Measurements from ENCODE around the gene SYMPK.
"Not testable (repeated sequence)": the region's sequence is repeated elsewhere in the genome, so short reads cannot be mapped to it uniquely, and the experiment has no call there.

Gene SYMPK

DNA sequence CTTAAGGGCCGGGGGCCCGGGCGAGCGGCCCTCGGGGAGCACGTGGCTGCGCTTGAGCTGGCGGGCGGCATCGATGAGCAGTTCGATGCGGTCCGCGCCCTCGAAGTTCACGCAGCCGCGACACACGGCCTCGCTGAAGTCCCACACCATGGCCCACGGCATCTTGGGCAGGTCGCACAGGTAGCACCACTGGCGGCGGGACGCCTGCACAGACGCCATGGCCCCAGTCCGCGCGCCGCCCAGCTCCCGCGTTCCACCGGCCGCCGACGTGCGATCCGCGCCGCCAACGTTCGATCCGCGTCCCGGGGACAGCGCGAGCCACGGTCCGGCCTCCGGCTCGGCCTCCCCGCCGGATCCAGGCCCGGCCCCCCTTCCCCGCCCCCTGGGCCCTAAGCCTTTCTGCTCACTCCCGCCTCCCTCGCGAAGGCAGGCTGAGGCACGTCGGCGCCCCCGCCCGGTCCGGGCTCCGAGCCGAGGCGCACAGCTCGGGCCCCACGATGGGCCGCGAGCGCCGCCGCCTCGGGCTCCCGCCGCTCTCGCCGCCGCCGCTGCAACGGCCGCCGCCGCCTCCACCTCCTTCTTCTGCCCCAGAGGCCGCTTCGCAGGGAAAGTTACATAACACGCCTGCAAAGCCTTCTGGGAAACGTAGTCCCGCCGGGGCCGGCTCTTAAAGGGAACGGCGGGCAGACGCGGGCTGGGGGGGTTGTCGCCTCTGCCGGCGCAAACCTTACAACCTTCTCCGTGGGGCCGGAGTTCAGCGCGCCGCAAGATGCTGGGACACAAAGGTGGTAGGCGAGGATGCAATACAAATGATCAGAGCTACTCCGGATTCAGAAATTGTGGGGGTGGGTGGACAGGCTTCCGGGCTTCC, 22.8 kb upstream of the SYMPK start, which contains the start of gene IRF2BP1:
TSS of gene IRF2BP1 (minus strand) at position 586 of the 871 bp plus-strand sequence. CDS start at position 219, 367 bp downstream.
- peak; percentile 72 to 73 for DNase-seq (ENCODE audit: low read depth in 2 of 2, low spot score in 1 of 2)

DNA sequence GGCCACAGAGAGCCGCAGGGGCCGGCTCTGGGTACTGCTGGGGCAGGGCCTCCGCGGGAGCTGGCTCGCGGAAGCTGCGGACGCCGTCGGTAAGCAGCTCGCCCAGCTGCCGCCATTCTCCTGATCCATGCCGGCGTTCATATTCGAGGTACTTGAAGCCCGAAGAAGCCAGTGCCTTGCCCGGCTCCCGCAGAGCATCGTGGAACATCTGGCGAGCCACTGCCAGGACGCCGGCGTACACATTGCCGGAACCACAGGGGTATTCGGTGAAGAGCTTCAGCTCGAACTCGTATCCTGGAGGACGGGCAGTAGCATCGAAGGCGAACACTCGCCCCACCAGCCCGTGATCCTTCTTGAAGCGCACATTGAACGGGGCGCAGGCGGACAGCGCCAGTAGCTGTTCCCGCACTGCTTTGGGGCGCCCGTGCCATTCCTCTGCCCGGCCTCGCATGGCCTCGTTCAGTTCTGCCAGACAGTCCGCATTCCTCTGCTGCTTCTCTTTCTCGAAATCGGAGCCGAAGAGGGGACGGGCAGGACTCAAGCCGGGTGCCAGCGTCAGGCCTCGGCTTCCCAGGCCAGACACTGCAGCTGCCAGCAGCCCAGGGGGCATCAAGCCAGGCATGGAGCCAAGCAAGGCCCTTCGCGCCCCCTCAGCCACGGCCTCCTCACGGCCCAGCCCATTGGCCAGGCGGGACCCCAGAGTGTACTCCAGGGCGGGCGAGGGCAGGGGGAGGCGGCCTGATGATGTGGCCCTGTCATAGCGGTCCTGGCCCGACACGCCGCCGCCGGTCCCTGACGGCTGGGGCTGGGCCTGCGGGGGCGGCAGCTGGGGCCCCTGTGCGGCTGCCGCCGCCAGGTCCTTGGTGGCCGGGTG, 22.0 kb upstream of the SYMPK start:
- DNase-seq (ENCODE audit: low read depth in 2 of 2, low spot score in 1 of 2): no peak

DNA sequence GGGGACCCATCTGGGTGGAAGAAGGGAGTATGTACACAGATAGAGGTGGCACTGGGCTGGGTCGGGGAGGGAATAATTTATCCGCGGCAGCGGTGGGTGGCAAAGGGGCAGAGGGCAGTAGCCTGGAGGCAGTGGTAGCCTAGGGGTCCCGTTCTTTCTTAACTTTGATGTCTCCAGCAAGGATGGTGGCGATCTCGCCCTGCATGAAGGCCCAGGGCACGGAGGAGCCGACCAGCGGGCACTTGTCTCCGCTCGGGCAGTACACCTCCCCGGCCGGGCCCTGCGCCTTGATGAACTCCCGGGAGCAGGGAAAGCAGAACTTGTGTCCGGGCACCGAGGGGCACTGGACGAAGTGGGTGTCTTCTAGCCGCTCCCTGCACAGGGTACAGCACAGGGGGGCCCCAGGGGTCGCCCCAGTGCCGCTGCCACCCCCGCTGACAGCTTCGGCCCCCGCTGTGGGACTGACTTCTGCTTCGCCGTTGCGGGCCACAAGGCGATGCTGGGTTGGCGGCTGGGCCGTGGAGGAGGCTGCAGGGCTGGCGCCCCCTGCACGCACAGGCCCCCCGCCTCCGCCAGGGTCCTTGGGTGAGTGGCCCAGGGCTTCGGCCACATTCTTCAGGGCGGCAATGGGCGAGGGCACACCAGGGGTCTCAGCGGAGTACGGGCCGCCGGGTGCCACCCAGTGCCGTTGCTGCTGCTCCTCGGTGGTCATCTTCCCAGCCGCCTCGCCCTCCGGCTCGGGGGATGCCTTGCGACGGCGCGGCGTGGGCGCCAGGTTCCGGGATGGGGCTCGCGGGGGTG, 21.1 kb upstream of the SYMPK start:
- no peak for DNase-seq (ENCODE audit: low read depth in 2 of 2, low spot score in 1 of 2)

DNA sequence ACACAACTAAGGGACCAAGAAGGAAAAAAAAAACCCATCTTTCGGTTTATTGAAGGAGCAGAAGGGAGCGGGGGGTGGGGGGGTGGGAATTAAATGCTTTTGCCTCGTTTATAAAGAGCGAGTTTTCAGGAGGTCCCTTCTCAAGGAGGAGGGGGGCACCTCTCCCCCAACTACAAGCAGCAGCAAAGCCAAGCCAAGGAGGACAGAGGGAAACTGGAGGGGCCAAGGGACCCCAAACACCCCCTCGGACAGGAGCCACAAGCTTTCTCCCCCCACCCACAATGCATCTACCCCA, 20.6 kb upstream of the SYMPK start:
- no peak for DNase-seq (ENCODE audit: low read depth in 2 of 2, low spot score in 1 of 2)

DNA sequence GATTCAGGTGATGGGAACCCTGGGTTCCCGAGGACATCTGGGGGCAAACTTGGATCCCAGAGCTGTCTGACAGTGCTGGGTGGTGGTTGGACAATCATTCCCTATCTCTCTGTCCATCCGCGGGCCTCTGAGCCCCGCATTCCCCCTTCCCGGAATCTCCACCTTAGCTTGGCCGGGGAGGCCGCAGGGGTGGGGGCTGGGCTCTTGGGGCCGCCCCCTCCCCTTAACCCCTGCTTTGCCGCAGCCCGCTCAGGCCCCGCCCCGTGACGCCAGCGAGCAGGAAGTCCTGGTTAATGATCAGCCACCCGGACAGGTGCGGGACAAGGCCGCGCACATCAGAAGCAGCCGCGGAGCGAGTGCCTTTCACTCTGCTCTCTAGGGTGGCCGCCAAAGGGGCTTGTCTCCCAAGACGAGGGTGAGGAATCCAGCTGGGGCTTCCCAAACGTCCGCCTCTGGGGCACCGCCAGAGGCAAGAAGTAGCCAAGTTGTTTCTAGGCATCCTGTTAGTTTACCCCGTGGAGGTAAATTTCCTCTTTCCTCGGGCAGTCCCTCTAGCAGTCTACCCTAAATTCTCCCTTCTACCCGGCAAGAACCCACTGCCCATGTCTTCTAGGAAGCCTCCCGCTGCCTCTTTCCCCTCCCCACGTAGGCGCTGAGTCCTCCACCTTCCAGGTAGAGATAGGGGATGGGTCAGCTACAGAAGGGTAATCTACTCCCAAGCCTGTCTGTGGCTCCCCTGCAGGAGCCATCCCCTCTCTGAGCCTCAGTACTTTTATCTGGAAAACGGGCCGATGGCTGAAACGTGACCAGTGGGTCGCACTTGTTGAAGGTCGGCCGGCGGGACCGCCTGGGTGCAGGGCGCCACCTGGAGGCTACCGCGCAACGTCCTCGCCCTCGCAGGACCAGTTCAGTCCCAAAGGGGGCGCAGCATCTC, 20.0 kb upstream of the SYMPK start:
- peak; percentile 55 to 60 for DNase-seq (ENCODE audit: low read depth in 2 of 2, low spot score in 1 of 2)

DNA sequence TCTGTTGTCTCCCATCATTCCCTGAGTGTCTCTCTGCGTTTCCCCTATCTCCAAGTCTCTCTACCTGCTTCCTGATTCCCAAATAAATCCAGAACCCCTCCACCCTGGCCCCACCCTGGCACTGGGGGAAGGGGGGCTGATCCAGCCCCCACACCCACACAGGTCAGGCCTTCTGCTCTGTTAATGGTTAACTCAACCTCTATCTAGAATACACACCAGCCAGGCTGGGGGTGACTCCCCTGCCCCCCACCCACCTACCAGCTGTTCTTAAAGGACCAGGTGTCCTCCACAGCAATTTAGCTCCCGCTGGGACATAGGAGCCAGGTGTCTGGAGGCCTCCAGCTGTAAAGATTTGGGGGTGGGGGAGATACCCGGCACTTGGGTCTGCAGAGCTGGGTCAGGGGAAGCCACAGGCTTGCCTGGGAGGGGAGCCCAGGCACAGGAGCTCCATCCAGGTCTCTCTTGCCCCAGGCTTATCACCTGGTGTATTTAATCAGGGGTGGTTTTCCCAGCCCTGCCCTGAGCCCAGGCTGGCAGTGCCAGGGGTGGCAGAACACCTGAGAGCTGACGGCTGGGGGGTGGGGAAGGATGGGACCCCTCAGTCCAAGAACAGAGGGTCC, 19.1 kb upstream of the SYMPK start:
- DNase-seq (ENCODE audit: low read depth in 2 of 2, low spot score in 1 of 2): no peak

DNA sequence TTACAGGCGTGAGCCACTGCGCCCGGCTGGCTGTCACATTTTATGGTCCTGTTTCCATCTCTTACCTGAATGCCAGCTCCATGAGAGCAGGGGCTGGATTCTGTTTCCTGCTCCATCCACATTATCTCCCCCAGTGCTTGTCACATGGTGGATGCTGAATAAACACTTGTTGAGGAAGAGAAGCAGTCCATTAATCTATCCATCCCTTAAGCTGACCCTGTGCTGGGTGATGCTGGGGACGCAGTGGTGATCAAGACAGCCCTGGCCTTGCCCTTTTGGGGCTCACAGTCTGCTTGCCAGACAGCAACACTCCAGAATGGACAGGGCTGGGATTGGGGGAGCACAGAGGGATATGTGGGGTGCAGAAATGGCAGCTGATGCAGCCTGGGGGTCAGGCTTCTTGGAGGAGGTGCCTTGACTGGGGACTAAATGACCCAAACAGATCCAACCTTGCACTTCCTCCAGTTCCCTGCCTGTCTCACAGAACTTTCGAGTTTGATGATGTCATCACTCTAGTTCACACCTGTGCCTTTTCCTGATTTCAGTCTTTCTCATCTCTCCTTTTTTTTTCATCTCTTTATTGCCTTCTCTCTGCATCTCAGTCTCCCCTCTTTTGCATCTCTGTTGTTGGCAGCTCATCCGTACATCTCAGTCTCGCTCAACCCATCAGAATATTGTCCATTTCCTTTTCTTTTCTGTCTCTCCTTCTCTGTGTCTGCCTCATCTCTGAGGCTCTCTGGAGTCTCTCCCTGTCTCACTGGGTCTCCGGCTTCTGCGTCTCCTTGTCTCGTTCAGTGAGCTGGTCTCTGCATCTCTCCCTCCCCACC, 18.3 kb upstream of the SYMPK start:
- DNase-seq (ENCODE audit: low read depth in 2 of 2, low spot score in 1 of 2): no peak

DNA sequence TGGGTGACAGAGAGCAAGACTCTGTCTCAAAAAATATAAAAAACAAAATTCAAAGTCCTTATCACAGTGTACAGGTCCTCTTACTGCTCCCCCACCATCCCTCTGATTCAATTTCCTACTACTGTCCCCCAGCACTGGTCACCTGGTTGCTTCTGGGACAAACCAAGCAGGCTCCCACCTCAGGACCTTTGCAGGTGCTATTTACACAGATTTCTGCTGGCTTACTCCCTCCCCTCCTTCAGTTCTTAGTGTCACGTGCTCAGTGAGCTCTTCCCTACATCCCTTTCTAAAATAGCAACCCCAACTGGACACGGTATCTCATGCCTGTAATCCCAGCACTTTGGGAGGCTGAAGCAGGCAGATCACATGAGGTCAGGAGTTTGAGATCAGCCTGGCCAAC, 17.0 kb upstream of the SYMPK start:
- no peak for DNase-seq (ENCODE audit: low read depth in 2 of 2, low spot score in 1 of 2)

DNA sequence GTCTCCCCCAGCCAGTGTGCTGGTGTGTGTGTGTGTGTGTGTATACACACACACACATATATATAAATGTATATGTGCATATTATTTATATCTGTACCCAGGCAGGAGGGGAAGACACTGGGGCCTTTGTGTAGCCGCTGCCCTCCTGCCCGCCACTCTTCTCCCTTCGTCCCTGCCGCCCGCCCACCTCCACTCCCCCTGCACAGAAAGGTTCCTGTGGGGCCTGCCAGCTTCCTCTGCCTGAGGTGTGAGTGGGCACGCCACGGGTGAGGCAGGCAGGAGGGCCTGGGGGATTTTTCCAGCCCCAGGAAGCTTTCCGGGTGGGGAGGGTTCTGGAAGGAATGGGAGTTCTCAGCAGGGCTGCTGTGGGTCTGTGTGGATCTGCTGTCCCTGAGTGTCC, 16.1 kb upstream of the SYMPK start:
- no peak for DNase-seq (ENCODE audit: low read depth in 2 of 2, low spot score in 1 of 2)

DNA sequence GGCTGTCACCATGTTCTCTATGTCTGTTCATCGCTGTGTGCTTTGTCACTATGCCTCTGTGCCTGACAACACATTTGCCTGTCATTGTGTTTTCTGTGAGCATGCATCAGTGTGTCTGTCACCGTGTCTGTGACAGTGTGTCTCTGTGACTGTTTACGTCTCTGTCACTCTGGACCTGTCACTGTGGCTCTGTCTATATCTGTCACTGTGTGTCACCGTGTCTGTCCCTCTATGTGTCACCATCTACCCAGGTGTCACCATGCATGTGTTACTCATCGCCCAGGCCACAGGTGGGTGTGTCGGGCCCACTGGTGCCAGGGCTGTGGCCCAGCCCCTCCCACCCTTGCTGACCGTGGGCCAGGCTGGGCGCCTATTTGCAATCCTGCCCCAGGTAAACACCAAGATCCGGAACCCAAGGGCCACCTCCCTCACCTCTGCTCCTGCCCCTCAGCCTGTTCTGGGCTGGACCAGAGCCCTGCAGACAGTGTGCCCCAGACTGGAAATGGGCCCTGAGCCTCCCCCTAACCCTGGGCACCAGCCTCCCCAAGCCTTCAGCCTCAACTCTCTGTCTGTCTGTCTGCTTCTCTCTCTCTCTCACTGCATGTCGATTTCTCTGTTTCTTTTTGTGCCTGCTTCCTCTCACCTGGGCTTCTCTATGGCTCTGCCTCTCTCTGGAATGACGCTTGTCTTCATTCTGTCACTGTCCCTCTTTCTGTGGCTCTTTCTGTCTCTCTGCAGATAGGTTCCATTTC, 15.3 kb upstream of the SYMPK start:
- no peak for DNase-seq (ENCODE audit: low read depth in 2 of 2, low spot score in 1 of 2)

DNA sequence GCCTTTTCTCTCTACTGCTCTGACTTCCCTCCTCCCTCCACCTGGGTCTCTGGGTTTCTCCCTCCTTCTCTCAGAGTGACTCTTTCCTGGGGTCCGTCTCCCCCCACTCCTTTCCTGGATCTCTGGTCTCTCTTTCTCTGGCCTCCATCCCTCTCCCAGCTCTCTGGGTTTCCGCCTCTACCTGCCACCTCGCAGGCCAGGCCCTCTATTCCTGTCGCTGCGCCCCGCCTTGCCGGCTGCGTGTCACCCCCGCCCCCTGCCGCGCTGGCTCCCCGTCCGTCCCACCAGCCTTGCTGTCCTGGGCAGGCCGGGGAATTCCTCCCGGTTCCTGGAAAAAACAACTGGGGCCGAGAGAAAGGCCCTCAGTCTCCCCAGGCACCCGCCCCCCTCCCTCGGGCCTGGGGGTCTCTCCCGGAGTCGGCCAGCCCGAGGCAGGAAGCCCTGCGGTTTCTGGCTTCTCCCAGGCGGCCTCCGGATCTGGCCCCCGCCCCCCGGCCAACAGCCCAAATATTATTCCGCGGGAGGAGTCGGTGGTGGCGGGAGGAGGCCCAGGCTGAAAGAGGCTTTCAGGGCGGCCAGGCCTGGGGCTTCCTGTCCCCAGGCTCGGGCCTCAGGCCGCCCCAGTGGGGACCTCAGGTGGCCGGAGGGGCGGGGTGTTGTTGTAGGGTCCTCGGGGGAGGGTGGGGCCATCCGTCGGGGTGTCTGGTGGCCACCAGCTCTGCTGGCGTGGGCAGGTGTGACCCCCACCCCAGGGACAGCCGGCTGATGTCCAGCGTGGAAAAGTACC, 13.7 kb upstream of the SYMPK start:
- DNase-seq (ENCODE audit: low read depth in 2 of 2, low spot score in 1 of 2): no peak

DNA sequence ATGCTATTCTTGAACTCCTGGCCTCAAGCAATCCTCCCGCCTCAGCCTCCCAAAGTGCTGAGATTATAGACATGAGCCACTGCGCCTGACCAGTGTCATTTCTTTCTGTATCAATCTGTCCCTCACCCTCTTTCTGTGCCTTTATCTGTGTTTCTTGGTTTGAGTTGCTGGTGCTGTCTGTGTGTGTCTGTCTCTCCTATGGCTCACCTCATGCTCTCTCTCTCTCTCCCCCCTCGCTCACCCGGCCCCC, 13.1 kb upstream of the SYMPK start:
- DNase-seq (ENCODE audit: low read depth in 2 of 2, low spot score in 1 of 2): no peak

DNA sequence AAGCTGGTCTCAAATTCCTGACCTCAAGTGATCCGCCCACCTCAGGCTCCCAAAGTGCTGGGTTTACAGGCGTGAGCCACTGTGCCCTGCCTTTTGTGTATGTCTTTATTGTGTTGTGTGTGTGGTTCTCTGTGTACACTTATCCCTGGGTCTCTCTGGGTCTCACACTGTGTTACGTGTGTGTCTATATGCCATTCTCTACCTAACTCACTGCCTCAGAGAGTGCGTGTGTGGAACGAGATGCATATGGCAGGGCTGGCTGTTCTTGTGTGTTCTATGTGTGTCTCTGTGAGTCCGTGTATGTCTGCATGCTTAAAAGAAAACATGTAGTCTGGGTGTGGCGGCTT, 11.6 kb upstream of the SYMPK start:
- DNase-seq (ENCODE audit: low read depth in 2 of 2, low spot score in 1 of 2): no peak

DNA sequence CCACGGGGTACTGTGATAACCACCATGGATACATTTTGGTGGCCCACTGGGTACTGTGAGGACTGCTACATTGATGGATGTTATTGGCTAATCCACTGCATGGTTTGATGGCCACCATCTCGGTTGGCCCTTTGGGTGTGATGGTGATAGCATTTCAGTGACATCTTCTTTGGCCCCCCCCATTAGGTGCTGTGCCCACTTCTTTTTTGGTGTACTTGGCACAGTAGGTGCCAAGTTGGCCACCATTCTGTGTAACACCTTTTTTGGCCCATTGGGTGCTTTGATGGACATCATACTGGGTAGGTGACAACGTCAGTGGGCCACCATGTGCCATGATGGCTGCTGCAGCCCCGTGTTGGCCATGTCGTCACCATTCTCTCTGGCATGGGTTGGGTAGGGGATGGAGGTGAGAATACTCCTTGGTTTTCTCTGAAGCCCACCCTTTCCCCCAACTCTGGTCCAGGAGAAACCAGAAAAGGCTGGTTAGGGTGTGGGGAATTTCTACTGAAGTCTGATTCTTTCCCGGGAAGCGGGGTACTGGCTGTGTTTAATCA, 10.3 kb upstream of the SYMPK start:
- no peak for DNase-seq (ENCODE audit: low read depth in 2 of 2, low spot score in 1 of 2)

DNA sequence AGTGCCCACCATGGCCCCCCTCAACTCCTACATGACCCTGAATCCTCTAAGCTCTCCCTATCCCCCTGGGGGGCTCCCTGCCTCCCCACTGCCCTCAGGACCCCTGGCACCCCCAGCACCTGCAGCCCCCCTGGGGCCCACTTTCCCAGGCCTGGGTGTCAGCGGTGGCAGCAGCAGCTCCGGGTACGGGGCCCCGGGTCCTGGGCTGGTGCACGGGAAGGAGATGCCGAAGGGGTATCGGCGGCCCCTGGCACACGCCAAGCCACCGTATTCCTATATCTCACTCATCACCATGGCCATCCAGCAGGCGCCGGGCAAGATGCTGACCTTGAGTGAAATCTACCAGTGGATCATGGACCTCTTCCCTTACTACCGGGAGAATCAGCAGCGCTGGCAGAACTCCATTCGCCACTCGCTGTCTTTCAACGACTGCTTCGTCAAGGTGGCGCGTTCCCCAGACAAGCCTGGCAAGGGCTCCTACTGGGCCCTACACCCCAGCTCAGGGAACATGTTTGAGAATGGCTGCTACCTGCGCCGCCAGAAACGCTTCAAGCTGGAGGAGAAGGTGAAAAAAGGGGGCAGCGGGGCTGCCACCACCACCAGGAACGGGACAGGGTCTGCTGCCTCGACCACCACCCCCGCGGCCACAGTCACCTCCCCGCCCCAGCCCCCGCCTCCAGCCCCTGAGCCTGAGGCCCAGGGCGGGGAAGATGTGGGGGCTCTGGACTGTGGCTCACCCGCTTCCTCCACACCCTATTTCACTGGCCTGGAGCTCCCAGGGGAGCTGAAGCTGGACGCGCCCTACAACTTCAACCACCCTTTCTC, 9.4 kb upstream of the SYMPK start:
- no peak for DNase-seq (ENCODE audit: low read depth in 2 of 2, low spot score in 1 of 2)

DNA sequence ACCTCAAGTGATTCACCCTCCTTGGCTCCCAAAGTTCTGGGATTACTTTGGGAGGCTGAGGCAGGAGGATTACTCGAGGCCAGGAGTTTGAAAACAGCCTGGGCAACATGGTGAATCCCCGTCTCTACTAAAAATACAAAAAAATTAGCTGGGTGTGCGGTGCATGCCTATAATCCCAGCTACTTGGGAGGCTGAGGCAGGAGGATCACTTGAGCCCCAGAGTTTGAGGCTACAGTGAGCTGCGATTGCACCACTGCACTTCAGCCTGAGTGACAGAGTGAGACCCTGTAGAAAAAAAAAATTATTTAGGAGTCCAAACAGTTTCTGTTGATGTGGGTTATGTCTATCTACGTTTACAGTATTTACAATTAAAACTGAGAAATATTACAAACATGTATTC, 7.9 kb upstream of the SYMPK start:
- DNase-seq (ENCODE audit: low read depth in 2 of 2, low spot score in 1 of 2): no peak

DNA sequence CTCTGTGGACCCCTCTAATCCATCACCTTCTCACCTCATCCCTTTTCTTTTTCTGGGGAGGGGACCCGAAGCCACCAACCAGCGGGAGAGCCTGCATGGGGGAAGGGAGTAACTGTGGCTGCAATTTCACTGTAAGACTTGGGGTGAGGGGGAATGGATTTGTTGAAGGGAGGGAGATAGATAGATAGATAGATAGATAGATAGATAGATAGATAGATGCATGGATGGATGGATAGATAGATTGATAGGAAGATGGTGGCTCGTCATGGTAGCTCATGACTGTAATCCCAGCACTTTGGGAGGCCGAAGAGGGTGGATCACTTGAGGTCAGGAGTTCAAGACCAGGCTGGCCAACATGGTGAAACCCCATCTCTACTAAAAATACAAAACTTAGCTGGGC, 4.3 kb upstream of the SYMPK start:
- not testable (repeated sequence) for DNase-seq (ENCODE audit: low read depth in 2 of 2, low spot score in 1 of 2)

Measured in stimulated activated CD8-positive, alpha-beta memory T cell treated with anti-CD3 and anti-CD28 coated beads, Interleukin-4, amount 100 ng/mL, for 4 hours (primary cell).